Vagina (tissue), 2 donors: Measurements from ENCODE around the gene PAPSS1.

Experiments
- POLR2A ChIP-seq, 2 donors: fragments of 450-650 bp; IDR thresholded peaks; one replicate each; pipeline ENCODE4 v1.6.1; 2017; ENCODE audit warnings: antibody characterized with exemption in 2 of 2, mild to moderate bottlenecking in 2 of 2, moderate library complexity in 2 of 2
- POLR2AphosphoS5 ChIP-seq, 2 donors: sonication (generic); formaldehyde crosslinking; IDR thresholded peaks; one replicate each; pipeline ENCODE4 v1.9.0; 2017; ENCODE audit warnings: antibody characterized with exemption in 2 of 2, mild to moderate bottlenecking in 2 of 2, low read depth in 1 of 2; ENCODE audit not compliant: insufficient read depth in 1 of 2
- TF ChIP-seq, protein P1 (sequence below), 3 experiments: fragments of 450-650 bp in 2 of 3; fragments of 200-600 bp in 1 of 3; sonication (generic) in 1 of 3; IDR thresholded peaks; one replicate each; pipeline ENCODE4 v1.5.1; 2017 to 2019; ENCODE audit warnings: antibody characterized with exemption in 3 of 3, mild to moderate bottlenecking in 2 of 3, moderate library complexity in 2 of 3

DNA sequence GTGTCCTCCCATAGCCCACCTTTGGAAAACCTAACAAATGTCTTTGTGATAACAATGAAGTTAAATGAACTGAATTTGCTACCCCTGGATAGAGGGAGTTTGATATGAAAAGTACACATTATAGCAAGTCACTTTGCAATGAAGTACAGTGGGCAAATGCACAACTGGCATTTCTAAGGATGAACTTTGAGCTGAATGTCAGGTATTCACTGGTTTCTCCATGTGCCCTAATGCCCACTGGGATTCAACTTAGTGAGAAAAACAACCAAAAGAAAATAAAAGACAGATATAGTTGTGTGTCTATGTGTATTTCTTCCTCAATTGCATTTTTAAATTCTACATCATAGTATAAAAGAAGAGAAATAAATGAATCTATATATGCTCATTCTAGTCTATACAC, 51.0 kb downstream of the PAPSS1 start:
- TF ChIP-seq POLR2AphosphoS5 (IDR thresholded peaks at IDR 0.05; ENCODE audit: insufficient read depth in 1 of 2, low read depth in 1 of 2) = no peak
- TF ChIP-seq, protein P1, sequence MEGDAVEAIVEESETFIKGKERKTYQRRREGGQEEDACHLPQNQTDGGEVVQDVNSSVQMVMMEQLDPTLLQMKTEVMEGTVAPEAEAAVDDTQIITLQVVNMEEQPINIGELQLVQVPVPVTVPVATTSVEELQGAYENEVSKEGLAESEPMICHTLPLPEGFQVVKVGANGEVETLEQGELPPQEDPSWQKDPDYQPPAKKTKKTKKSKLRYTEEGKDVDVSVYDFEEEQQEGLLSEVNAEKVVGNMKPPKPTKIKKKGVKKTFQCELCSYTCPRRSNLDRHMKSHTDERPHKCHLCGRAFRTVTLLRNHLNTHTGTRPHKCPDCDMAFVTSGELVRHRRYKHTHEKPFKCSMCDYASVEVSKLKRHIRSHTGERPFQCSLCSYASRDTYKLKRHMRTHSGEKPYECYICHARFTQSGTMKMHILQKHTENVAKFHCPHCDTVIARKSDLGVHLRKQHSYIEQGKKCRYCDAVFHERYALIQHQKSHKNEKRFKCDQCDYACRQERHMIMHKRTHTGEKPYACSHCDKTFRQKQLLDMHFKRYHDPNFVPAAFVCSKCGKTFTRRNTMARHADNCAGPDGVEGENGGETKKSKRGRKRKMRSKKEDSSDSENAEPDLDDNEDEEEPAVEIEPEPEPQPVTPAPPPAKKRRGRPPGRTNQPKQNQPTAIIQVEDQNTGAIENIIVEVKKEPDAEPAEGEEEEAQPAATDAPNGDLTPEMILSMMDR (IDR thresholded peaks at IDR 0.05) = no peak
- no peak for TF ChIP-seq POLR2A (IDR thresholded peaks at IDR 0.05)
